C4-2B (cell line): Measurements from ENCODE around the gene SYT2.

ENCODE experiments used
- H3K27ac ChIP-seq: fragments of 450-650 bp; 2 replicates; pipeline ENCODE4 v1.5.1; 2017
- CTCF ChIP-seq: fragments of 450-650 bp; conservative IDR thresholded peaks from 2 replicates; pipeline ENCODE4 v1.5.1; 2017; ENCODE audit warnings: mild to moderate bottlenecking
- ZFX ChIP-seq: fragments of 450-650 bp; IDR thresholded peaks from 2 replicates; pipeline ENCODE4 v1.6.1; 2017

Gene SYT2

DNA sequence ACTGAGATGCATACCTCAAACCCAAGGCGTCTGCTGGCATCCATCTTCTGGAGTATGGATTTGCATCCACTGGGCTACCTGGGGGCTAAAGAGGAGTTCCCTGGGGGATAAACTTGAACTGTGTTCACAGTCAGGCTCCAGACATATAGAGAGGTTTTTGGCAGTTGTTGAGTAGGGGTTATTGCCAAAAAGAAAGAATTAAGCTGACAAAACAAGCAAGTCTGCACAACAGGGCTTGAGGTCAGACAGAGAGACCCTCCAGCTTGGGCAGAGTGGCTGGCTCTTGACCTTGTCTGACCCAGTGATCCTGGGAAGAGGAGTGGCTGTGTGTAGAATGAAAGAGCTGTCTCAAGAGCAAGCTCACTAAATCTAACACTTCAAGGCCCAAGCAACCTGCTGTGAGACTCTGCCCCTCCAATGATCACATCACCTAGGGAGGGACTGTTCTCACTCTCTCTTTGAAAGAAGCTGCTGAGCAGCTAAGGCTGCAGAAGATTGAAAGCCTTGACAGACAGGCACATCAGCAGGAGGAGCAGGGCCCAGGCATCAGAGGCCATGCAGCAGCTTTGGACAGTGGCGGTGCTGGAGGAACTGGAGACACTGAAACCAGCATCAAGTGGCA, 61.5 kb downstream of the SYT2 start:
- no peak overlapping the region for H3K27ac ChIP-seq
- TF ChIP-seq ZFX (no peak), CTCF (no peak)

- TF ChIP-seq CTCF (no peak), ZFX (no peak)
These were observed 65.2 kb downstream of the SYT2 start for GRCh38 chr1:202645097-202645476.

DNA sequence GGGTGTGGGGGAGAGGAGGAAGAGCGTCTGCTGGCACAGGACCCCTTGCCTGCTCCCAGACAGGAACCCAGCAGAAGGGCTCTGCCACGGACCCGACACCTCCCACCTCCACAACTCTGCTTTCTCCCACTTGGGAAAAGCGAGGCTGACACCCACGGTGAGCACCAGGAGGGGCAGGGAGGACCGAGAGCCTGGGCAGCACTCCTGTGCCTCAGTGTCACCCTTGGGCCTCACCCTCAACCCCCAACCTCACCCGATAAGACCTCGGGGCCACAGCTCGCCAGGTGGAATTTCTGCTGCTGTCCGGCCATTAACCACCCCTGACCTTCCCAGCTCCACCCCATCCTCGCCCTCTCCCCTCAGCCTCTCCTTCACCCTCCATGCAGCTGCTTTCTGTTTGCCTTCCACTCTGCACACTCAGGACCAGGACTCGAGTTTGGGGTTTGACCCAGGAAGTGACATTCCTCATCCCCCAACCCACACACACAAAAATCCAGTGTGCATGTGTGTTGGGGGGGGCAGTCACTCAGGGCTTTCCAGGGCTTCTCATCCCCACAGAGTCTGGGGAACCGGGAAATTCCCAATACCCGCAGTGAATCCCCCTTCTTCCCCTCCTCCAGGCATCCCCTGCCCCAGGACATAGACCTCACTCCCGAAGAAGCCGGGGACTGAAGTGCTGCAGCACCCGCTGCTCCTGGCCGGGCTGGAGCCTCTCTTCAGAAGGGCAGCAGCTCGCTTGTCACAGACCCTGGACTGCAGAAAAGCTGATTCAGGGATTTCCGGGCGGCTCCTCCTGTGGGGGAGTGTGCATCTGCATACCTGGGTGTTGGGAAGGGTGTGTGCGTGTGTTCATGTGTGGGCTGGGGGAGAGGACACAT, 65.8 kb downstream of the SYT2 start:
- H3K27ac ChIP-seq = no peak overlapping the region
- TF ChIP-seq ZFX (no peak), CTCF (no peak)

More at GRCh38 chr1:202645097-202645476, 65.2 kb downstream of the SYT2 start:
- no peak overlapping the region for H3K27ac ChIP-seq

- TF ChIP-seq ZFX (no peak), CTCF (no peak)
These were observed 66.6 kb downstream of the SYT2 start for GRCh38 chr1:202643397-202644218.

GRCh38 chr1:202642619-202643291, 67.5 kb downstream of the SYT2 start:
- no peak for TF ChIP-seq CTCF
- no peak for TF ChIP-seq ZFX
- no peak overlapping the region for H3K27ac ChIP-seq

More at GRCh38 chr1:202643397-202644218, 66.6 kb downstream of the SYT2 start:
- no peak overlapping the region for H3K27ac ChIP-seq

DNA sequence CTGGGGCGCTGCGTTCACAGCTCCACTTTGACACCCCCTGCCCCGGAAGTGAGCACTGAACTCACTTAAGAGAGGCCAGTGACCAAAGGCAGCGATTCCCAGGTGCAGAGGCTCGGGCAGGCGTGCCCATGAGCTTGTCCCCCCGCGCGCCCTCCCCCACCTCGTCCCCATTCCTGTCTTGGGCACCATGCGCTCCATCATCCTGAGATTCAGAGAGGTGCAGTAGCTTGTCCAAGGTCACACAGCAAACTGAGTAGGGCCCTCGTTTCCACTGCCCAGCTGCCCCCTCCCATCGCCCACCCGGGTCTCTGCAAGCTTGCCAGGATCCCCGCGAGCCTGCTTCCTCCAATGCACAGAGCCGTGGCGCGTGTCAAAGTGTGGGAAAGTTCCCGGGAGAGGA, 68.0 kb downstream of the SYT2 start:
- no peak overlapping the region for H3K27ac ChIP-seq
- TF ChIP-seq CTCF (no peak), ZFX (no peak)
